HEK293T (cell line): ENCODE measurements around the gene RASA2.

Experiments
- ARNT ChIP-seq: fragments of 450-650 bp; IDR thresholded peaks from 2 replicates; pipeline ENCODE4 v1.6.1; 2017; ENCODE audit warnings: mild to moderate bottlenecking
- BHLHE40 ChIP-seq: fragments of 450-650 bp; IDR thresholded peaks from 2 replicates; pipeline ENCODE4 v1.6.1; 2016; ENCODE audit warnings: mild to moderate bottlenecking, moderate library complexity, borderline replicate concordance
- CTBP1 ChIP-seq: fragments of 450-650 bp; IDR thresholded peaks from 2 replicates; pipeline ENCODE4 v1.6.1; 2016; ENCODE audit warnings: borderline replicate concordance
- ELF4 ChIP-seq: fragments of 450-650 bp; IDR thresholded peaks from 2 replicates; pipeline ENCODE4 v1.6.1; 2017; ENCODE audit warnings: antibody characterized with exemption
- FOXK2 ChIP-seq: fragments of 450-650 bp; IDR thresholded peaks from 2 replicates; pipeline ENCODE4 v1.6.1; 2016; ENCODE audit warnings: mild to moderate bottlenecking
- HDGF ChIP-seq: fragments of 450-650 bp; IDR thresholded peaks from 2 replicates; pipeline ENCODE4 v1.6.1; 2017; ENCODE audit warnings: antibody characterized with exemption, borderline replicate concordance
- L3MBTL2 ChIP-seq: fragments of 450-650 bp; conservative IDR thresholded peaks from 2 replicates; pipeline ENCODE4 v1.6.1; 2016; ENCODE audit warnings: mild to moderate bottlenecking
- NFRKB ChIP-seq: fragments of 450-650 bp; IDR thresholded peaks from 2 replicates; pipeline ENCODE4 v1.6.1; 2016; ENCODE audit warnings: mild to moderate bottlenecking, moderate library complexity
- SP1 ChIP-seq: fragments of 450-650 bp; IDR thresholded peaks from 2 replicates; pipeline ENCODE4 v1.6.1; 2017
- SUZ12 ChIP-seq: fragments of 450-650 bp; IDR thresholded peaks from 2 replicates; pipeline ENCODE4 v1.6.1; 2016; ENCODE audit warnings: mild to moderate bottlenecking
- TARDBP ChIP-seq: fragments of 450-650 bp; IDR thresholded peaks from 2 replicates; pipeline ENCODE4 v1.6.1; 2016
- TF ChIP-seq, protein P1 (sequence below): fragments of 450-650 bp; IDR thresholded peaks from 2 replicates; pipeline ENCODE4 v1.6.1; 2016

DNA sequence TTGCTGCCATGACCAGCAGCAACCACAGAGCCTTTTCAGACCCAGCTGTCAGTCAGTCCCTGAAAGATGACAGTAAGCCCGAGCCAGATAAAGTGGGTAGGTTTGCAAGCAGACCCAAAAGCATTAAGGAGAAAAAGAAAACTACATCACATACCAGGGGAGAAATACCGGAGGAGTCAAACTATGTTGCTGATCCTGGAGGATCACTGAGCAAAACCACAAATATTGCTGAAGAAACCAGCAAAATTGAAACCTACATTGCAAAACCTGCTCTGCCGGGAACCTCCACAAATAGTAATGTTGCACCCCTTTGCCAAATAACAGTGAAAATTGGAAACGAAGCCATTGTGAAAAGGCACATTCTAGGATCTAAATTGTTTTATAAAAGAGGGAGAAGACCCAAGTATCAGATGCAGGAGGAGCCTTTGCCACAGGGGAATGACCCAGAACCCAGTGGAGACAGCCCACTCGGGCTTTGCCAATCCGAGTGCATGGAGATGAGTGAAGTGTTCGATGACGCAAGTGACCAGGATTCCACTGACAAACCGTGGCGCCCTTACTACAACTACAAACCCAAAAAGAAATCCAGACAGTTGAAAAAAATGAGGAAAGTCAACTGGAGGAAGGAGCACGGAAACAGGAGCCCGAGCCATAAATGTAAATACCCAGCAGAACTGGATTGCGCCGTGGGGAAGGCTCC is 42.1 kb upstream of the RASA2 start:
- TF ChIP-seq ARNT (no peak), HDGF (no peak), NFRKB (no peak), TARDBP (no peak), SP1 (no peak), CTBP1 (no peak), SUZ12 (no peak), FOXK2 (no peak), BHLHE40 (no peak), L3MBTL2 (no peak), ELF4 (no peak)
- TF ChIP-seq, protein P1, sequence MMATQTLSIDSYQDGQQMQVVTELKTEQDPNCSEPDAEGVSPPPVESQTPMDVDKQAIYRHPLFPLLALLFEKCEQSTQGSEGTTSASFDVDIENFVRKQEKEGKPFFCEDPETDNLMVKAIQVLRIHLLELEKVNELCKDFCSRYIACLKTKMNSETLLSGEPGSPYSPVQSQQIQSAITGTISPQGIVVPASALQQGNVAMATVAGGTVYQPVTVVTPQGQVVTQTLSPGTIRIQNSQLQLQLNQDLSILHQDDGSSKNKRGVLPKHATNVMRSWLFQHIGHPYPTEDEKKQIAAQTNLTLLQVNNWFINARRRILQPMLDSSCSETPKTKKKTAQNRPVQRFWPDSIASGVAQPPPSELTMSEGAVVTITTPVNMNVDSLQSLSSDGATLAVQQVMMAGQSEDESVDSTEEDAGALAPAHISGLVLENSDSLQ = no peak
